HepG2 (cell line): Measurements from ENCODE around the gene ASB4.

Source experiments
- ARID2 ChIP-seq: sonication (generic); formaldehyde crosslinking; IDR thresholded peaks from 2 replicates; pipeline ENCODE4 v1.8.1; 2022; ENCODE audit warnings: mild to moderate bottlenecking, missing genetic modification reagents, borderline replicate concordance
- CCDC6 ChIP-seq: sonication (generic); formaldehyde crosslinking; IDR thresholded peaks from 2 replicates; pipeline ENCODE4 v1.8.1; 2022; ENCODE audit warnings: mild to moderate bottlenecking, missing genetic modification reagents, moderate library complexity
- CREB1 ChIP-seq, 2 experiments: fragments of 450-650 bp in 1 of 2; IDR thresholded peaks; 2 replicates each; pipeline ENCODE4 v1.6.1; 2016 to 2017; ENCODE audit warnings: control low read depth in 1 of 2, mild to moderate bottlenecking in 1 of 2, missing compliant biosample characterization in 1 of 2, missing genetic modification characterization in 1 of 2
- JUND ChIP-seq: sonication (generic); formaldehyde crosslinking; IDR thresholded peaks from 2 replicates; pipeline ENCODE4 v1.8.0; 2022; ENCODE audit warnings: mild to moderate bottlenecking, missing genetic modification reagents
- KAT7 ChIP-seq: IDR thresholded peaks from 2 replicates; pipeline ENCODE4 v1.6.1; 2018; ENCODE audit warnings: borderline replicate concordance, missing compliant biosample characterization
- MAX ChIP-seq: IDR thresholded peaks from 2 replicates; pipeline ENCODE4 v1.6.1; 2012; ENCODE audit warnings: inconsistent platforms
- PCBP1 ChIP-seq: fragments of 200-400 bp; formaldehyde crosslinking; IDR thresholded peaks from 2 replicates; pipeline ENCODE4 v1.6.1; 2017; ENCODE audit warnings: mild to moderate bottlenecking, low read depth, low read length, borderline replicate concordance
- POLR2A ChIP-seq, 2 experiments: IDR thresholded peaks; 2 replicates each; pipeline ENCODE4 v1.6.1; 2011; ENCODE audit warnings: low read depth in 2 of 2, low read length in 2 of 2, mild to moderate bottlenecking in 1 of 2, moderate library complexity in 1 of 2; ENCODE audit not compliant: insufficient read depth in 1 of 2
- POLR2AphosphoS5 ChIP-seq: IDR thresholded peaks from 2 replicates; pipeline ENCODE4 v1.6.1; 2012; ENCODE audit warnings: low read depth, low read length
- SUZ12 ChIP-seq: fragments of 150-350 bp; IDR thresholded peaks from 2 replicates; pipeline ENCODE4 v1.6.1; 2014; ENCODE audit warnings: low read depth, low read length
- ZNF274 ChIP-seq: sonication (generic); formaldehyde crosslinking; IDR thresholded peaks from 2 replicates; pipeline ENCODE4 v1.5.1; 2020; ENCODE audit warnings: mild to moderate bottlenecking, missing genetic modification reagents
- ZNF580 ChIP-seq: IDR thresholded peaks from 2 replicates; pipeline ENCODE4 v1.6.1; 2016; ENCODE audit warnings: low read depth, borderline replicate concordance

GRCh38 chr7:95544171-95544570 is 58.4 kb downstream of the ASB4 start:
- no peak for TF ChIP-seq POLR2A (IDR thresholded peaks at IDR 0.05; ENCODE audit: insufficient read depth in 1 of 2, low read depth in 2 of 2, low read length in 2 of 2)
- no peak for TF ChIP-seq ZNF274 (CRISPR knock-in tag)
- TF ChIP-seq JUND (CRISPR knock-in tag) = no peak
- TF ChIP-seq KAT7 (CRISPR knock-in tag) = no peak
- TF ChIP-seq MAX = no peak
- TF ChIP-seq ARID2 (CRISPR knock-in tag) = no peak
- no peak for TF ChIP-seq SUZ12
- no peak for TF ChIP-seq ZNF580
- TF ChIP-seq CREB1 (IDR thresholded peaks at IDR 0.05) = peak; percentile 80
- TF ChIP-seq CREB1 (CRISPR knock-in tag; IDR thresholded peaks at IDR 0.05) = no peak
- no peak for TF ChIP-seq POLR2AphosphoS5
- no peak for TF ChIP-seq CCDC6
- no peak for TF ChIP-seq PCBP1
